Upper lobe of left lung (tissue), 4 donors: ENCODE data around the gene SLC66A3.

Experiments used
- POLR2AphosphoS5 ChIP-seq, 2 donors: sonication (generic); formaldehyde crosslinking; IDR thresholded peaks; one replicate each; pipeline ENCODE4 v1.5.1; 2017; ENCODE audit warnings: antibody characterized with exemption in 2 of 2
- TF ChIP-seq, protein P1 (sequence below), 6 experiments: fragments of 450-650 bp in 4 of 6; fragments of 200-600 bp in 2 of 6; sonication (generic) in 2 of 6; IDR thresholded peaks; one replicate each; pipeline ENCODE4 v1.5.1; 2016 to 2019; ENCODE audit warnings: antibody characterized with exemption in 6 of 6

DNA sequence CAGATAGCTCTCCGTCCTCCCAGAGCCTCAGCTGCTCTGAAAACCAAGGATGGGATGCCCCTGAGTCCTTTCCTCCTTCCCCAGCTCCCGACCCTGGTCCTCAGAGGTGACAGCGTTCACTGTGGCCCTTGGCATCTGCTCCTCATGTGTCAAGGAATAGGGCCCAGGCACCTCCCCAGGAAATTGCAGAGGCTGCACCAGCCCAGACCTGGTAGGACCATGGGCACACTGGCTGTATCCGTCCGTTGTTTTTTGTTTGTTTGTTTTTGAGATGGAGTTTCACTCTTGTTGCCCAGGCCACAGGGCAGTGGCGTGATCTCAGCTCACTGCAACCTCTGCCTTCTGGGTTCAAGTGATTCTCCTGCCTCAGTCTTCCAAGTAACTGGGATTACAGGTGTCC lies 37.5 kb upstream of the SLC66A3 start:
- TF ChIP-seq POLR2AphosphoS5 (IDR thresholded peaks at IDR 0.05), result no peak
- TF ChIP-seq, protein P1, sequence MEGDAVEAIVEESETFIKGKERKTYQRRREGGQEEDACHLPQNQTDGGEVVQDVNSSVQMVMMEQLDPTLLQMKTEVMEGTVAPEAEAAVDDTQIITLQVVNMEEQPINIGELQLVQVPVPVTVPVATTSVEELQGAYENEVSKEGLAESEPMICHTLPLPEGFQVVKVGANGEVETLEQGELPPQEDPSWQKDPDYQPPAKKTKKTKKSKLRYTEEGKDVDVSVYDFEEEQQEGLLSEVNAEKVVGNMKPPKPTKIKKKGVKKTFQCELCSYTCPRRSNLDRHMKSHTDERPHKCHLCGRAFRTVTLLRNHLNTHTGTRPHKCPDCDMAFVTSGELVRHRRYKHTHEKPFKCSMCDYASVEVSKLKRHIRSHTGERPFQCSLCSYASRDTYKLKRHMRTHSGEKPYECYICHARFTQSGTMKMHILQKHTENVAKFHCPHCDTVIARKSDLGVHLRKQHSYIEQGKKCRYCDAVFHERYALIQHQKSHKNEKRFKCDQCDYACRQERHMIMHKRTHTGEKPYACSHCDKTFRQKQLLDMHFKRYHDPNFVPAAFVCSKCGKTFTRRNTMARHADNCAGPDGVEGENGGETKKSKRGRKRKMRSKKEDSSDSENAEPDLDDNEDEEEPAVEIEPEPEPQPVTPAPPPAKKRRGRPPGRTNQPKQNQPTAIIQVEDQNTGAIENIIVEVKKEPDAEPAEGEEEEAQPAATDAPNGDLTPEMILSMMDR (IDR thresholded peaks at IDR 0.05), result no peak
